ENCODE results near the gene CTXND1.

GRCh38 chr15:80247320-80247719, 4.7 kb downstream of the CTXND1 start:
- no peak for TF ChIP-seq POLR2A (IDR thresholded peaks at IDR 0.05; ENCODE audit: low read length)
- no peak for TF ChIP-seq REST (IDR thresholded peaks at IDR 0.05)
- no peak for TF ChIP-seq CTCF (IDR thresholded peaks at IDR 0.05)
- no peak for TF ChIP-seq NPAS2 (CRISPR knock-in tag; IDR thresholded peaks at IDR 0.05; ENCODE audit: borderline replicate concordance)
- no peak for TF ChIP-seq HDAC2 (IDR thresholded peaks at IDR 0.05)
- TF ChIP-seq USF2 (IDR thresholded peaks at IDR 0.05) = no peak
- TF ChIP-seq CHD2 (IDR thresholded peaks at IDR 0.05; ENCODE audit: low read length, partially characterized antibody) = no peak
- TF ChIP-seq E2F6 (IDR thresholded peaks at IDR 0.05; ENCODE audit: borderline replicate concordance, low read depth) = no peak
